ENCODE results near the gene PHPT1.

The PHPT1 gene

DNA sequence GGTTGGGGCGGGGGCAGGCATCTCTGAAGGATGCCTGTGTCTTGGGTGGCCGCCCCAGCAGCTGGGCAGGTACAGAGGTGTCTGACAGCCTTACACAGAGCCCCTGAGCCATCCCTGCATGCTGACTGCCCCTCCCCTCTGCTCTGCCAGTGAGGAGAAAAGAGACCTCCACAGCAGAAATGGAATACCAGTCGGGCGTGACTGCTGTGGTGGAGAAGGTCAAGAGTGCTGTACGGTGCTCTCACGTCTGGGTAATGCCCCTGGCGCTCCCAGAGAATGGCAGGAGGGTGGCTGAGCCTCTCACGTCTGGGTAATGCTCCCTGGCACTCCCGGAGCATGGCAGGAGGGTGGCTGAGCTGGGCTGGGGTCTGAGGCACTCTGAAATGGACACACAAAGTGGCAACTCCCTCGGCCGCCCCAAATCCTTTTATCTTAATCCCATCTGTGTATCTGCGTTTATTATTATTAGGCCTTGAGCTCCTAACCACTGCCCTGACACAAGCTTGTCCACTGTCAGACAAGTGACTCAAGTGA lies 43.9 kb upstream of the PHPT1 start:
- DNase-seq (ENCODE audit: extremely low read depth, low read depth) = no peak
- TF ChIP-seq, protein P1, sequence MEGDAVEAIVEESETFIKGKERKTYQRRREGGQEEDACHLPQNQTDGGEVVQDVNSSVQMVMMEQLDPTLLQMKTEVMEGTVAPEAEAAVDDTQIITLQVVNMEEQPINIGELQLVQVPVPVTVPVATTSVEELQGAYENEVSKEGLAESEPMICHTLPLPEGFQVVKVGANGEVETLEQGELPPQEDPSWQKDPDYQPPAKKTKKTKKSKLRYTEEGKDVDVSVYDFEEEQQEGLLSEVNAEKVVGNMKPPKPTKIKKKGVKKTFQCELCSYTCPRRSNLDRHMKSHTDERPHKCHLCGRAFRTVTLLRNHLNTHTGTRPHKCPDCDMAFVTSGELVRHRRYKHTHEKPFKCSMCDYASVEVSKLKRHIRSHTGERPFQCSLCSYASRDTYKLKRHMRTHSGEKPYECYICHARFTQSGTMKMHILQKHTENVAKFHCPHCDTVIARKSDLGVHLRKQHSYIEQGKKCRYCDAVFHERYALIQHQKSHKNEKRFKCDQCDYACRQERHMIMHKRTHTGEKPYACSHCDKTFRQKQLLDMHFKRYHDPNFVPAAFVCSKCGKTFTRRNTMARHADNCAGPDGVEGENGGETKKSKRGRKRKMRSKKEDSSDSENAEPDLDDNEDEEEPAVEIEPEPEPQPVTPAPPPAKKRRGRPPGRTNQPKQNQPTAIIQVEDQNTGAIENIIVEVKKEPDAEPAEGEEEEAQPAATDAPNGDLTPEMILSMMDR (IDR thresholded peaks at IDR 0.05; ENCODE audit: low read depth, low read length) = no peak

DNA sequence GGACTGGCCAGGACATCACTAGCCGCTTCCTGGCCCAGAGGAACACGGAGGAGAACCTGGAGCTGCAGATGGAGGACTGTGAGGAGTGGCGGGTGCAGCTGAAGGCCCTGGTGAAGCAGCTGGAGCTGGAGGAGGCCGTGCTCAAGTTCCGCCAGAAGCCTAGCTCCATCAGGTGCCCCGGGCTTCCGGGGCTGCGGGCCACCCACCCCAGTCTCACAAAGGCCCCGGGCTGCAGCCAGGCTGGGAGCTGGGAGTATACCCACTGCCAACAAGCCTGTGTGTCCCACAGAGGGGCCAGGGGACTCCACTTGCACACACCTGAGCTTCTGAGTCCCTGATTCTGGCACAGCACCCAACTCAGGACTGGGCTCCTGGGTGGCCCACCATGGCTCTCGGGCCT lies 43.1 kb upstream of the PHPT1 start:
- DNase-seq (ENCODE audit: extremely low read depth, low read depth) = no peak
- TF ChIP-seq, protein P1 (IDR thresholded peaks at IDR 0.05; ENCODE audit: low read depth, low read length) = no peak

DNA sequence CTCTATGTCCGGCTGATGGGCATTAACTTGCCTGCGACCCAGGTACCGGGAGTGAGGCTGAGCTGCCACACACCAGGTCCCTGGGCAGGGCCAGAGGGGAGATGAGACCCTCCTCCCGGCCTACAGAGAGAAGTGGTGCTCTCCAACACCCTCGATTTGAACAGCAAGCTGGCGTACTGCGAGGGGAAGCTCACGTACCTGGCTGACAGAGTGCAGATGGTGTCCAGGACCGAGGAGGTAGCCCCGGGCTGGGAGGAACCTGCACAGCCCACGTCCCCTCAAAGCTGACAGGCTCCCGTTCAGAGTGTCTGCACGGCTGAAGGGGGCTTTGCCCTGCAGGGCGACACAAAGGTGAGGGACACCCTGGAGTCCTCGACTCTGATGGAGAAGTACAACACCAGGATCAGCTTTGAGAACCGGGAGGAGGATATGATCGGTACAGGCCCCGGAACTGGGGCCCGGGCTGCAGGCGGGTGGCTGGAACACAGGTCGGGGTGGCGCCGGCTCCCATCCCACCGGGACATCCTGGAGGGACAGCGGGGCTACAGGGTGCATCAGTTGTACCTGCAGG lies 42.5 kb upstream of the PHPT1 start:
- no peak for DNase-seq (ENCODE audit: extremely low read depth, low read depth)
- TF ChIP-seq, protein P1 (IDR thresholded peaks at IDR 0.05; ENCODE audit: low read depth, low read length) = no peak

DNA sequence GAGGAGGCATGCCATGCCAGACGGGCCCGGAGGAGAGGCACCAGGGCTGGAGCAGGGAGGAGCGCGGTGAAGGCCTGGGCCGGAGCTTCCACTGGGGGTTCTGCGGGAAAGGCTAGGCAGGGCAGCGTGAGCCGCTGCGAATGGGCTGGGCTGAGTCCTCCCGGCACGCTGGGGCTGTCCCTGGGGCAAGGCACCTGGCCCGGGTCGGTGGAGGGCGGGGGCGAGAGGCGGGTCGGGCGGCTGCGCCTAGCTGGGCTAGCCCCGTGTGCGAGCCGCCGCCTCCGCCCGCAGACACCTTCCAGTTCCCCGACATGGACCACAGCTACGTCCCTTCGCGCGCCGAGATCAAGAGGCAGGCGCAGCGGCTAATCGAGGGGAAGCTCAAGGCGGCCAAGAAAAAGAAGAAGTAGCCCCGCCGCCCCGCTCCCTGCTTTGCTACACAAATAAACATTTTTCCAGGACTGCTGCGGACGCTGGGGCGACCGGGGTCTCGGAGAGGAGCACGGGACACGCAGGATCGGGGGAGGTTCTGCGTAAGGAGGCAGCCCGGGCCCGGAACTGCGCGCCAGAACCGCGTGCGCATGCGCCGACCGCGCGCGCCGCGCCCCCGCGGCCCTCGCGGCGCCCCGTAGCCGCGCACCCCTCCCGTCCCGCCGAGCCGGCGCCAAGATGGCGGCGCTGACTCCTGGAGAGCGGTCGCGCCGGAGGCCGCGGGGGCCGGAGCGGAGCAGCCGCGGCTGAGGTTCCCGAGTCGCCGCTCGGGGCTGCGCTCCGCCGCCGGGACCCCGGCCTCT lies 41.7 kb upstream of the PHPT1 start, which contains the start of gene RABL6:
Gene RABL6 (plus strand): TSS at position 668 of the 794 bp plus-strand sequence. CDS start 249 bp downstream, outside the sequence.
- TF ChIP-seq, protein P1 (IDR thresholded peaks at IDR 0.05; ENCODE audit: low read depth, low read length) = no peak
- peak; percentile 22 for DNase-seq (ENCODE audit: extremely low read depth, low read depth)

DNA sequence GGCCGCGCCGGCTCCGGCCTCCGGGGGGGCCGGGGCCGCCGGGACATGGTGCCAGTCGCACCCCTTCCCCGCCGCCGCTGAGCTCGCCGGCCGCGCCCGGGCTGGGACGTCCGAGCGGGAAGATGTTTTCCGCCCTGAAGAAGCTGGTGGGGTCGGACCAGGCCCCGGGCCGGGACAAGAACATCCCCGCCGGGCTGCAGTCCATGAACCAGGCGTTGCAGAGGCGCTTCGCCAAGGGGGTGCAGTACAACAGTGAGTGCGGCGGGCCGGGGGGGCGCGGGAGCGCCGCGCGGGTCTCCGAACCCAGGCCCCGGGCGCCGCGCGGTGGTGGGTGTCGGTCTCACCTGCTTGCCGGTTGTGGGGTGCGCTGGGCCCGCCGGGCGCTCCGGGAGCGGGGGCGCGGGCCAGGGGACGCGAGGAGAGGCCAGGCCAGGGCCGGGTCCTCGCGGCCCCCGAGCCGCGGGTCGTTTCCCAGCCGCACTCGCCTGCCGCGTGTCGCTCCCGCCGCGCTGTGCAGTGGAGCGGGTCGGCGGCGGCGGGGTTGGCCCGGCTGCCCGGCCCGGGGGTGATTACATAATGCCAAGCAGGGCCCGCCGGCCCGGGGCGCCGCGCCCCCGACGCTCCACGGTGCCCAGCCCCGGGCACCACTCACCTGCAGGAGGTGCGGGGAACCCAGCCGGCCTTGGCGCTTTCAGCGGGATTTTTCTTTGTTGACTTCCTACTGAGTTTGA lies 41.0 kb upstream of the PHPT1 start:
- DNase-seq (ENCODE audit: extremely low read depth, low read depth) = no peak
- TF ChIP-seq, protein P1 (IDR thresholded peaks at IDR 0.05; ENCODE audit: low read depth, low read length) = no peak

DNA sequence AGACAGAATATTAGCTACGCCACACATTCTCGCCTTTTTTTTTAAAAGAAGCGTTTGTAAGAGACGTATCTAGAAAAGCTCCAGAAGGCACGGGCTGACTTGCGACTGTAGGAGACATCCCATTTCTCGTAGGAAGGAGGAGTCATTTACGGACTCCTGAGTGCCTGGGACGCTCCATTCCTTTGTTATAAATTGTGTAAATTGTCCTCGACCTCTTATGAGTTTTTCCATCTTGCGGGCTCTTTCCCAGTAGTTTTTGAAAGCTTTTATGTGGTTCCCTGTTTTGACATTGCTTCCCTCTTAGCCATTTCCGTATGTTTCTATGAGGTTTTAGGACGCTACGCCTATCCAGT lies 40.4 kb upstream of the PHPT1 start:
- DNase-seq (ENCODE audit: extremely low read depth, low read depth) = no peak

More for the DNA sequence above, 40.4 kb upstream of the PHPT1 start:
- TF ChIP-seq, protein P1 (IDR thresholded peaks at IDR 0.05; ENCODE audit: low read depth, low read length) = no peak

All from AG09319 (cell line).